T-cell (primary cell): Measurements from ENCODE around the gene CA10. TPM values are rescaled to one million over a fixed set of nuclear protein-coding genes. Genes with fewer than 3 reads are reported as not detected.

Experiments
- ATAC-seq, 4 experiments: fragments of 200-7000 bp in 3 of 4; fragments of 150-1000 bp in 1 of 4; cut with Tn5 transposase; replicated peaks in 1 of 4; 1 replicate in 3 of 4; 2 replicates in 1 of 4; pipeline ENCODE4 v1.10.0; 2021; ENCODE audit warnings: moderate library complexity in 3 of 4, mild to moderate bottlenecking in 2 of 4, moderate number of reproducible peaks in 1 of 4
- CTCF ChIA-PET, 2 donors: fragments of 300-600 bp; sonication (Branson Sonifier 250); formaldehyde crosslinking; loops; one replicate each; lab custom pipeline; 2022; ENCODE audit warnings: antibody characterized with exemption in 2 of 2; lab: Charles Lee
- POLR2A ChIA-PET, 2 donors: fragments of 300-600 bp; sonication (Branson Sonifier 250); formaldehyde crosslinking; loops; one replicate each; lab custom pipeline; 2022; ENCODE audit warnings: antibody characterized with exemption in 2 of 2; lab: Charles Lee
- DNase-seq, 35 experiments: peaks; one replicate each; pipeline versions ENCODE4 v3.0.0 to v3.0.0-alpha.2; 2013 to 2023
- H3K27ac ChIP-seq: one replicate; pipeline ENCODE4 v1.5.1; 2013; ENCODE audit warnings: low read length
- H3K27me3 ChIP-seq, 2 experiments: replicated peaks in 1 of 2; 1 replicate in 1 of 2; 2 replicates in 1 of 2; pipeline versions ENCODE4 v1.6.1 to v1.7.0; 2013; ENCODE audit warnings: low read length in 1 of 2, mixed read lengths in 1 of 2; ENCODE audit not compliant: control insufficient read depth in 2 of 2, insufficient read depth in 2 of 2; ENCODE audit errors: extremely low read depth in 1 of 2
- H3K36me3 ChIP-seq, 2 donors: 1 replicate in 1 of 2; 2 replicates in 1 of 2; pipeline versions ENCODE4 v1.6.1 to v1.7.0; 2013; ENCODE audit warnings: low read length in 1 of 2; ENCODE audit not compliant: control insufficient read depth in 2 of 2, insufficient read depth in 1 of 2; ENCODE audit errors: extremely low read depth in 1 of 2
- H3K4me1 ChIP-seq, 2 experiments: 1 replicate in 1 of 2; 2 replicates in 1 of 2; pipeline versions ENCODE4 v1.6.1 to v1.7.0; 2013; ENCODE audit warnings: low read length in 2 of 2, mixed read lengths in 1 of 2; ENCODE audit not compliant: insufficient read depth in 2 of 2, control insufficient read depth in 1 of 2; ENCODE audit errors: extremely low read depth in 1 of 2
- H3K4me3 ChIP-seq, 2 donors: 1 replicate in 1 of 2; 2 replicates in 1 of 2; pipeline versions ENCODE4 v1.5.1 to v1.7.0; 2013; ENCODE audit warnings: mild to moderate bottlenecking in 2 of 2, low read length in 1 of 2, moderate library complexity in 1 of 2; ENCODE audit not compliant: control insufficient read depth in 1 of 2; ENCODE audit errors: extremely low read depth in 1 of 2
- H3K9me3 ChIP-seq: 2 replicates; pipeline ENCODE4 v1.7.0; 2013
- H3K27ac Mint-ChIP-seq, 2 donors: one replicate each; pipeline ENCODE4 v1.8.0; 2020 to 2021; ENCODE audit warnings: mild to moderate bottlenecking in 2 of 2, mixed read lengths in 2 of 2
- H3K27me3 Mint-ChIP-seq, 2 donors: one replicate each; pipeline ENCODE4 v1.8.0; 2021 to 2022; ENCODE audit warnings: mixed read lengths in 2 of 2
- H3K36me3 Mint-ChIP-seq: one replicate; pipeline ENCODE4 v1.8.0; 2021; ENCODE audit warnings: mixed read lengths
- H3K4me1 Mint-ChIP-seq, 3 donors: one replicate each; pipeline ENCODE4 v1.8.0; 2020 to 2022; ENCODE audit warnings: mixed read lengths in 3 of 3, mild to moderate bottlenecking in 1 of 3
- H3K4me3 Mint-ChIP-seq, 3 donors: one replicate each; pipeline ENCODE4 v1.8.0; 2020 to 2022; ENCODE audit warnings: mild to moderate bottlenecking in 3 of 3, mixed read lengths in 3 of 3, moderate library complexity in 3 of 3
- H3K9me3 Mint-ChIP-seq, 3 donors: one replicate each; pipeline ENCODE4 v1.8.0; 2020 to 2022; ENCODE audit warnings: mixed read lengths in 3 of 3
- WGBS: methylation state at CpG from one replicate; pipeline ENCODE4 v1.1.5; 2013; ENCODE audit warnings: missing lambda C conversion rate; ENCODE audit not compliant: insufficient coverage; 5-methylcytosine and 5-hydroxymethylcytosine counted together
- total RNA-seq, 35 experiments: library from RNA in 6 of 35; stranded (reverse) in 6 of 35; fragments of 120-200 nt in 1 of 35; gene quantifications; one replicate each; pipeline versions ENCODE4 v1.2.1 to v1.2.4 and lab custom pipeline; 2013 to 2026

Gene CA10
- total RNA-seq, 5 donors from 2014 or later (not counting 1 experiment from before 2014, with no cell fraction given) = 0.30 TPM; not detected in 4

- WGBS = no CpG with 5 or more reads among the region's 2 CpGs
- H3K4me3 ChIP-seq = no peak overlapping the region
- H3K9me3 Mint-ChIP-seq = no peaks in the 10 kb centered on the region
- H3K27me3 Mint-ChIP-seq = peaks cover 7 to 24% of the 10 kb centered on the region in 2 donors
- H3K36me3 Mint-ChIP-seq = no peaks in the 10 kb centered on the region
- no peaks in the 10 kb centered on the region for H3K4me1 ChIP-seq
- H3K27ac Mint-ChIP-seq = no peak overlapping the region
- no peak overlapping the region for H3K4me3 Mint-ChIP-seq
- DNase-seq (no peak), ATAC-seq (no peak)
- POLR2A ChIA-PET = no interaction called here
- H3K27me3 ChIP-seq = no peaks in the 10 kb centered on the region
- H3K27ac ChIP-seq = no peak overlapping the region
- no peaks in the 10 kb centered on the region for H3K9me3 ChIP-seq
- CTCF ChIA-PET = no interaction called here
- no peaks in the 10 kb centered on the region for H3K4me1 Mint-ChIP-seq
- no peaks in the 10 kb centered on the region for H3K36me3 ChIP-seq
These were observed 329.6 kb downstream of the CA10 start for GRCh38 chr17:51828901-51829300.

GRCh38 chr17:51827140-51827539, 331.4 kb downstream of the CA10 start:
- Mint-ChIP-seq H3K4me3 (no peak overlapping the region), H3K36me3 (no peaks in the 10 kb centered on the region), H3K9me3 (no peaks in the 10 kb centered on the region), H3K27me3 (peaks cover 7 to 24% of the 10 kb centered on the region in 2 donors), H3K4me1 (no peaks in the 10 kb centered on the region), H3K27ac (no peak overlapping the region)
- no peak overlapping the region for H3K4me3 ChIP-seq
- ChIA-PET POLR2A (no interaction called here), CTCF (interaction anchor here in 1 of 2 donors (0.6 kb wide), 1 partner anchor 12 kb away, joined by 4 read pairs; no protein-coding TSS in a partner anchor)
- DNase-seq (no peak), ATAC-seq (no peak)
- WGBS = no CpG with 5 or more reads among the region's 1 CpG
- no peaks in the 10 kb centered on the region for H3K27me3 ChIP-seq
- H3K9me3 ChIP-seq = no peaks in the 10 kb centered on the region
- no peaks in the 10 kb centered on the region for H3K36me3 ChIP-seq
- no peaks in the 10 kb centered on the region for H3K4me1 ChIP-seq
- no peak overlapping the region for H3K27ac ChIP-seq

GRCh38 chr17:51820766-51821165, 337.7 kb downstream of the CA10 start:
- ChIA-PET POLR2A (no interaction called here), CTCF (no interaction called here)
- peaks cover 0 to 5% (median 3%) of the 10 kb centered on the region in 3 donors for H3K4me1 Mint-ChIP-seq
- Histone ChIP-seq H3K27ac (no peak overlapping the region), H3K4me3 (no peak overlapping the region), H3K4me1 (no peaks in the 10 kb centered on the region), H3K27me3 (no peaks in the 10 kb centered on the region), H3K36me3 (no peaks in the 10 kb centered on the region), H3K9me3 (no peaks in the 10 kb centered on the region)
- H3K4me3 Mint-ChIP-seq = no peak overlapping the region
- H3K9me3 Mint-ChIP-seq = no peaks in the 10 kb centered on the region
- no peak for DNase-seq
- H3K27ac Mint-ChIP-seq = no peak overlapping the region
- H3K36me3 Mint-ChIP-seq = no peaks in the 10 kb centered on the region
- no CpG with 5 or more reads among the region's 1 CpG for WGBS
- no peak for ATAC-seq
- peaks cover 9 to 14% of the 10 kb centered on the region in 2 donors for H3K27me3 Mint-ChIP-seq

- no peaks in the 10 kb centered on the region for H3K36me3 ChIP-seq
- H3K4me1 Mint-ChIP-seq = peaks cover 0 to 5% (median 3%) of the 10 kb centered on the region in 3 donors
- no peak overlapping the region for H3K27ac Mint-ChIP-seq
- peaks cover 7 to 10% of the 10 kb centered on the region in 2 donors for H3K27me3 Mint-ChIP-seq
- H3K4me3 Mint-ChIP-seq = no peak overlapping the region
- H3K9me3 ChIP-seq = no peaks in the 10 kb centered on the region
- POLR2A ChIA-PET = no interaction called here
- H3K9me3 Mint-ChIP-seq = no peaks in the 10 kb centered on the region
- no CpG with 5 or more reads among the region's 6 CpGs for WGBS
- CTCF ChIA-PET = no interaction called here
- peak in 1 of 35 experiments; percentile 1 for DNase-seq
- no peaks in the 10 kb centered on the region for H3K36me3 Mint-ChIP-seq
- H3K4me3 ChIP-seq = no peak overlapping the region
- no peak overlapping the region for H3K27ac ChIP-seq
- no peaks in the 10 kb centered on the region for H3K4me1 ChIP-seq
- no peaks in the 10 kb centered on the region for H3K27me3 ChIP-seq
- ATAC-seq = peak; percentile 33 to 41 (median 40)
These were observed 338.3 kb downstream of the CA10 start for GRCh38 chr17:51820252-51820651.

- H3K9me3 Mint-ChIP-seq = no peaks in the 10 kb centered on the region
- H3K27me3 ChIP-seq = no peaks in the 10 kb centered on the region
- H3K27ac Mint-ChIP-seq = no peak overlapping the region
- peaks cover 0 to 5% (median 3%) of the 10 kb centered on the region in 3 donors for H3K4me1 Mint-ChIP-seq
- H3K36me3 Mint-ChIP-seq = no peaks in the 10 kb centered on the region
- POLR2A ChIA-PET = no interaction called here
- 29% methylated on average over 2 of the region's 6 CpGs for WGBS
- no peak overlapping the region for H3K4me3 ChIP-seq
- H3K4me3 Mint-ChIP-seq = no peak overlapping the region
- ATAC-seq (no peak), DNase-seq (no peak)
- H3K9me3 ChIP-seq = no peaks in the 10 kb centered on the region
- H3K27me3 Mint-ChIP-seq = peaks cover 7 to 10% of the 10 kb centered on the region in 2 donors
- no peaks in the 10 kb centered on the region for H3K4me1 ChIP-seq
- no peaks in the 10 kb centered on the region for H3K36me3 ChIP-seq
- CTCF ChIA-PET = no interaction called here
- no peak overlapping the region for H3K27ac ChIP-seq
These were observed 338.9 kb downstream of the CA10 start for GRCh38 chr17:51819341-51820219.

GRCh38 chr17:51818777-51819176, 339.7 kb downstream of the CA10 start:
- no peak for ATAC-seq
- no peaks in the 10 kb centered on the region for H3K4me1 ChIP-seq
- peaks cover 7 to 10% of the 10 kb centered on the region in 2 donors for H3K27me3 Mint-ChIP-seq
- H3K4me3 ChIP-seq = no peak overlapping the region
- WGBS = no CpG with 5 or more reads among the region's 1 CpG
- H3K9me3 ChIP-seq = no peaks in the 10 kb centered on the region
- no peaks in the 10 kb centered on the region for H3K36me3 Mint-ChIP-seq
- no peak overlapping the region for H3K4me3 Mint-ChIP-seq
- no peak overlapping the region for H3K27ac Mint-ChIP-seq
- no peaks in the 10 kb centered on the region for H3K9me3 Mint-ChIP-seq
- DNase-seq = no peak
- CTCF ChIA-PET = no interaction called here
- H3K4me1 Mint-ChIP-seq = peaks cover 0 to 5% (median 3%) of the 10 kb centered on the region in 3 donors
- no peaks in the 10 kb centered on the region for H3K27me3 ChIP-seq
- POLR2A ChIA-PET = no interaction called here
- no peaks in the 10 kb centered on the region for H3K36me3 ChIP-seq
- no peak overlapping the region for H3K27ac ChIP-seq
